Measurements from ENCODE around the gene MRPL14.

MRPL14 gene

GRCh38 chr6:44073612-44074438 is 53.4 kb downstream of the MRPL14 start:
- TF ChIP-seq CTCF (IDR thresholded peaks at IDR 0.05; ENCODE audit: control insufficient read depth, insufficient read depth, low read depth, low read length, missing control alignments): peak; percentile 26
- peak overlapping the region; percentile 36 for H3K4me3 ChIP-seq (ENCODE audit: control insufficient read depth, low read depth, low read length)
- DNase-seq (ENCODE audit: low read depth): no peak

GRCh38 chr6:44072959-44073611 is 54.2 kb downstream of the MRPL14 start:
- DNase-seq (ENCODE audit: low read depth): no peak
- H3K4me3 ChIP-seq (ENCODE audit: control insufficient read depth, low read depth, low read length): peak overlapping the region; percentile 41
- no peak for TF ChIP-seq CTCF (IDR thresholded peaks at IDR 0.05; ENCODE audit: control insufficient read depth, insufficient read depth, low read depth, low read length, missing control alignments)

- TF ChIP-seq CTCF (IDR thresholded peaks at IDR 0.05; ENCODE audit: control insufficient read depth, insufficient read depth, low read depth, low read length, missing control alignments): no peak
- H3K4me3 ChIP-seq (ENCODE audit: control insufficient read depth, low read depth, low read length): no peak overlapping the region
- DNase-seq (ENCODE audit: low read depth): no peak
Measured at GRCh38 chr6:44072452-44072958, 54.7 kb downstream of the MRPL14 start.

GRCh38 chr6:44071670-44072451 is 55.4 kb downstream of the MRPL14 start:
- no peak overlapping the region for H3K4me3 ChIP-seq (ENCODE audit: control insufficient read depth, low read depth, low read length)
- no peak for TF ChIP-seq CTCF (IDR thresholded peaks at IDR 0.05; ENCODE audit: control insufficient read depth, insufficient read depth, low read depth, low read length, missing control alignments)
- DNase-seq (ENCODE audit: low read depth): peak; percentile 89

- no peak for DNase-seq (ENCODE audit: low read depth)
- no peak for TF ChIP-seq CTCF (IDR thresholded peaks at IDR 0.05; ENCODE audit: control insufficient read depth, insufficient read depth, low read depth, low read length, missing control alignments)
Measured at GRCh38 chr6:44068607-44069296, 58.5 kb downstream of the MRPL14 start.

More at GRCh38 chr6:44068607-44069296, 58.5 kb downstream of the MRPL14 start:
- H3K4me3 ChIP-seq (ENCODE audit: control insufficient read depth, low read depth, low read length): no peak overlapping the region

Data from AG09309 (cell line).